Hepatocyte (in vitro differentiated cells): ENCODE results near the gene AP1G2. TPM values are rescaled to one million over a fixed set of nuclear protein-coding genes. Genes with fewer than 3 reads are reported as not detected.

Experiments used
- DNase-seq: peaks from one replicate; pipeline ENCODE4 v3.0.0-alpha.2; 2016; ENCODE audit warnings: low spot score
- H2AFZ ChIP-seq: fragments of 200-600 bp; sonication (generic); 2 replicates; pipeline ENCODE4 v1.6.0; 2016; ENCODE audit warnings: antibody characterized with exemption, mild to moderate bottlenecking
- H3K27ac ChIP-seq: fragments of 200-600 bp; sonication (generic); 2 replicates; pipeline ENCODE4 v1.5.1; 2016; ENCODE audit warnings: mild to moderate bottlenecking
- H3K27me3 ChIP-seq: fragments of 200-600 bp; sonication (generic); 2 replicates; pipeline ENCODE4 v1.6.1; 2016
- H3K36me3 ChIP-seq: fragments of 200-600 bp; sonication (generic); replicated peaks from 2 replicates; pipeline ENCODE4 v1.5.1; 2016; ENCODE audit warnings: low read depth; ENCODE audit not compliant: insufficient read depth
- H3K4me1 ChIP-seq: fragments of 200-600 bp; sonication (generic); 2 replicates; pipeline ENCODE4 v1.5.1; 2016; ENCODE audit warnings: mild to moderate bottlenecking, moderate library complexity; ENCODE audit not compliant: insufficient read depth
- H3K4me2 ChIP-seq: fragments of 200-600 bp; sonication (generic); 2 replicates; pipeline ENCODE4 v1.6.0; 2016
- H3K4me3 ChIP-seq: fragments of 200-600 bp; sonication (generic); 2 replicates; pipeline ENCODE4 v1.5.1; 2016; ENCODE audit warnings: mild to moderate bottlenecking
- H3K79me2 ChIP-seq: fragments of 200-600 bp; sonication (generic); 2 replicates; pipeline ENCODE4 v1.6.0; 2017; ENCODE audit warnings: mild to moderate bottlenecking
- H3K9me2 ChIP-seq: fragments of 200-600 bp; sonication (generic); replicated peaks from 2 replicates; pipeline ENCODE4 v1.6.0; 2017; ENCODE audit warnings: mild to moderate bottlenecking; ENCODE audit not compliant: insufficient read depth
- H3K9me3 ChIP-seq: fragments of 200-600 bp; sonication (generic); 2 replicates; pipeline ENCODE4 v1.5.1; 2016; ENCODE audit warnings: low read depth, mild to moderate bottlenecking
- H4K20me1 ChIP-seq: fragments of 200-600 bp; sonication (generic); 2 replicates; pipeline ENCODE4 v1.6.0; 2016; ENCODE audit warnings: mild to moderate bottlenecking; ENCODE audit not compliant: insufficient read depth, poor library complexity, severe bottlenecking
- CTCF ChIP-seq: fragments of 200-600 bp; sonication (generic); IDR thresholded peaks from 2 replicates; pipeline ENCODE4 v1.5.1; 2016; ENCODE audit warnings: antibody characterized with exemption, mild to moderate bottlenecking; ENCODE audit not compliant: poor library complexity
- EZH2 ChIP-seq: fragments of 200-600 bp; sonication (generic); IDR thresholded peaks from 2 replicates; pipeline ENCODE4 v1.6.1; 2016; ENCODE audit warnings: antibody characterized with exemption, mild to moderate bottlenecking, borderline replicate concordance
- EZH2phosphoT487 ChIP-seq: fragments of 200-600 bp; sonication (generic); IDR thresholded peaks from one replicate; pipeline ENCODE4 v1.6.1; 2018; ENCODE audit warnings: antibody characterized with exemption, mild to moderate bottlenecking, low read depth, moderate library complexity; ENCODE audit not compliant: unreplicated experiment, severe bottlenecking
- WGBS: methylation state at CpG from one replicate; pipeline ENCODE4 v1.1.6; 2016; ENCODE audit warnings: low lambda C conversion rate; ENCODE audit errors: missing lambda C conversion rate; 5-methylcytosine and 5-hydroxymethylcytosine counted together
- polyA plus RNA-seq: library from polyadenylated mRNA; unstranded; fragments of >200 nt; fragmentation: Nextera tagmentation; extraction: Ambion mirVana; gene quantifications from 2 replicates; pipeline ENCODE4 v1.2.1, GENCODE V29; 2016
- total RNA-seq: library from RNA; depleted of rRNA; stranded (reverse); fragments of >200 nt; gene quantifications from 2 replicates; pipeline ENCODE4 v1.2.3, GENCODE V29; 2014

Gene AP1G2
- total and polyA plus RNA-seq, 2 experiments from 2014 or later: 87.5 to 191 TPM

DNA sequence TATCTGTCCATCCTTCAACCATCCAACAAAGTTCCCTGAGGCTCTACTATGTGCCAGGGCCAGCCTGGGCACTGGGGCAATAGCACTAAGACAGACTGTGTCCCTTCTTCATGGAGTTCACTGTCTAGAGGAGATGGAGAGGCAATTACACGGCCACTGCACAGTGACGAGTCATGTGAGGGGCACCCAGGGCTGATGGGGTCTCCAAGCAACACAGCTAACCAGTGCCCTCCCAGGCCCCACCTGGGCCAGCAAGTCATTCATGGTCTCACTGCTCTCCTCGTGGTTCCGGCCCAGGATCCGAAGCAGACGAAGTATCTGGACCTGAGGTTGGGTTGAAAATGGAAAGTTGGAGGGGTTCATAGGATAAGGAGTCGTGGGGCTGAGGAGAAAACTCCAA is 2.7 kb downstream of the AP1G2 start:
- Histone ChIP-seq H3K4me3 (no peak overlapping the region), H2AFZ (no peak overlapping the region), H3K4me2 (no peak overlapping the region), H4K20me1 (no peaks in the 10 kb centered on the region), H3K27me3 (no peaks in the 10 kb centered on the region), H3K9me2 (no peaks in the 10 kb centered on the region), H3K36me3 (no peaks in the 10 kb centered on the region), H3K27ac (no peak overlapping the region), H3K4me1 (peaks cover 16% of the 10 kb centered on the region), H3K79me2 (peaks cover 13% of the 10 kb centered on the region), H3K9me3 (no peaks in the 10 kb centered on the region)
- WGBS: 91% methylated on average over 7 of the region's 7 CpGs
- no peak for TF ChIP-seq CTCF
- no peak for TF ChIP-seq EZH2phosphoT487
- TF ChIP-seq EZH2: no peak
- no peak for DNase-seq

DNA sequence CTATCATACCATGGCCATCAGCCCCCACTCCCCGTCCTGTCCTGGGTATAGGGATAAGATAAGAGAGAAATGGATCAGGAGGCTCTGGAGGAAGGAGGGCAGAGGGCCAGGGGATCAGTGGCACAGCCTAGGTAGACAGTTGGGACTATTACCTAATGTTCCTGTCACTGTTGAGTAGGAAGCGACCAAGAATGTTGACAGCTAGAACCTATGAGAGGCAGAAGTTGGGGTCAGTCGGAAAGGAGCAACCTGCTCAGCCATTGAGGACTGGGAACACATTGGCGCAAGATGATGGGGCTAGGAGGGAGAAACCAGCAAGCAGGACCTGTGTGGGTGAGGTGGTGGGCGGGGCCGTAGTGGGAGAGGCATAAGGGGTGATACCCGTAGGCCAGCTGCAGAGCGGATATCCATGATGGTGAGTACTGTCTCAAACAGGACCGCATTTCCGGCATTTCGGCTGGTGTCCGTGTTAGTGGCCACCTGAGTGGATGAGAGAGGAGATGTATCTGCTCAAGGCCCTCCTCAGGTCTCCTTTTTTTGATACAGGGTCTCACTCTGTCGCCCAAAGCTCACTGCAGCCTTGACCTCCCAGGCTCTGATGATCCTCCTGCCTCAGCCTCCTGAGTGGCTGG is 3.3 kb downstream of the AP1G2 start:
- Histone ChIP-seq H3K9me2 (no peaks in the 10 kb centered on the region), H4K20me1 (no peaks in the 10 kb centered on the region), H3K4me3 (no peak overlapping the region), H2AFZ (no peak overlapping the region), H3K27me3 (no peaks in the 10 kb centered on the region), H3K79me2 (peaks cover 13% of the 10 kb centered on the region), H3K4me1 (peaks cover 16% of the 10 kb centered on the region), H3K27ac (no peak overlapping the region), H3K9me3 (no peaks in the 10 kb centered on the region), H3K4me2 (no peak overlapping the region), H3K36me3 (no peaks in the 10 kb centered on the region)
- WGBS: 94% methylated on average over 13 of the region's 13 CpGs
- no peak for DNase-seq
- TF ChIP-seq EZH2phosphoT487 (no peak), EZH2 (no peak), CTCF (no peak)

- H3K4me3 ChIP-seq: no peak overlapping the region
- no peaks in the 10 kb centered on the region for H4K20me1 ChIP-seq
- peaks cover 15% of the 10 kb centered on the region for H3K4me1 ChIP-seq
- H2AFZ ChIP-seq: no peak overlapping the region
- no peaks in the 10 kb centered on the region for H3K9me3 ChIP-seq
- H3K36me3 ChIP-seq: no peaks in the 10 kb centered on the region
- H3K27ac ChIP-seq: no peak overlapping the region
- no peak for DNase-seq
- H3K27me3 ChIP-seq: no peaks in the 10 kb centered on the region
- TF ChIP-seq CTCF (no peak), EZH2phosphoT487 (no peak), EZH2 (no peak)
- no peaks in the 10 kb centered on the region for H3K9me2 ChIP-seq
- H3K4me2 ChIP-seq: no peak overlapping the region
- peaks cover 13% of the 10 kb centered on the region for H3K79me2 ChIP-seq
- 93% methylated on average over 14 of the region's 14 CpGs for WGBS
Measured at GRCh38 chr14:23563473-23564180, 4.0 kb downstream of the AP1G2 start.
